ENCODE results near the gene CEP135. TPM values are rescaled to one million over a fixed set of nuclear protein-coding genes. Genes with fewer than 3 reads are reported as not detected.
A peak's percentile ranks its signal among the peaks of the same experiment; 100 is the strongest.

Gene CEP135
- total RNA-seq = 10.1 and 10.3 TPM in 2 replicates

- peak; percentile 92 for DNase-seq (ENCODE audit: insufficient read length, low spot score, missing footprints)
- peak; percentile 85 for TF ChIP-seq CTCF (IDR thresholded peaks at IDR 0.05; ENCODE audit: extremely low read depth, low read depth, low read length)
- Histone ChIP-seq H3K27ac (ENCODE audit: low read depth, low read length) (peak within 1 kb of the TSS; percentile 92), H3K4me3 (ENCODE audit: insufficient read depth, low read length) (peak within 1 kb of the TSS; percentile 78), H2AFZ (ENCODE audit: low read length) (peak within 1 kb of the TSS; percentile 91), H3K4me2 (ENCODE audit: insufficient read depth, low read length) (peak within 1 kb of the TSS; percentile 93), H4K20me1 (ENCODE audit: insufficient read depth, low read length) (no peaks in the 10 kb centered on the region), H3K9me3 (ENCODE audit: low read depth, low read length) (no peaks in the 10 kb centered on the region), H3K4me1 (ENCODE audit: insufficient read depth, low read length) (peaks cover 24% of the 10 kb centered on the region), H3K36me3 (ENCODE audit: insufficient read depth, low read length) (peaks cover 8% of the 10 kb centered on the region), H3K27me3 (ENCODE audit: insufficient read depth, low read length) (no peaks in the 10 kb centered on the region), H3K79me2 (ENCODE audit: insufficient read depth, low read length) (peaks cover 44% of the 10 kb centered on the region)
These were observed at the start of gene CEP135 for GRCh38 chr4:55948726-55949481. CEP135 (plus strand) TSS chr4:55948945; CDS start chr4:55952131, 3,186 bp downstream.

GRCh38 chr4:55902677-55903076 is 46.1 kb upstream of the CEP135 start:
- Histone ChIP-seq H3K27me3 (ENCODE audit: insufficient read depth, low read length) (no peaks in the 10 kb centered on the region), H3K79me2 (ENCODE audit: insufficient read depth, low read length) (no peaks in the 10 kb centered on the region), H2AFZ (ENCODE audit: low read length) (no peak overlapping the region), H3K27ac (ENCODE audit: low read depth, low read length) (no peak overlapping the region), H3K4me1 (ENCODE audit: insufficient read depth, low read length) (peaks cover 5% of the 10 kb centered on the region), H3K9me3 (ENCODE audit: low read depth, low read length) (no peaks in the 10 kb centered on the region), H4K20me1 (ENCODE audit: insufficient read depth, low read length) (no peaks in the 10 kb centered on the region), H3K4me2 (ENCODE audit: insufficient read depth, low read length) (no peak overlapping the region), H3K36me3 (ENCODE audit: insufficient read depth, low read length) (peaks cover 8% of the 10 kb centered on the region), H3K4me3 (ENCODE audit: insufficient read depth, low read length) (no peak overlapping the region)
- no peak for TF ChIP-seq CTCF (IDR thresholded peaks at IDR 0.05; ENCODE audit: extremely low read depth, low read depth, low read length)
- DNase-seq (ENCODE audit: insufficient read length, low spot score, missing footprints) = no peak

- TF ChIP-seq CTCF (IDR thresholded peaks at IDR 0.05; ENCODE audit: extremely low read depth, low read depth, low read length) = no peak
- peaks cover 5% of the 10 kb centered on the region for H3K4me1 ChIP-seq (ENCODE audit: insufficient read depth, low read length)
These were observed 45.2 kb upstream of the CEP135 start for GRCh38 chr4:55903577-55903976.

GRCh38 chr4:55904576-55904975 is 44.2 kb upstream of the CEP135 start:
- Histone ChIP-seq H3K27me3 (ENCODE audit: insufficient read depth, low read length) (no peaks in the 10 kb centered on the region), H3K4me3 (ENCODE audit: insufficient read depth, low read length) (no peak overlapping the region), H4K20me1 (ENCODE audit: insufficient read depth, low read length) (no peaks in the 10 kb centered on the region), H3K27ac (ENCODE audit: low read depth, low read length) (no peak overlapping the region), H3K4me1 (ENCODE audit: insufficient read depth, low read length) (peaks cover 5% of the 10 kb centered on the region), H2AFZ (ENCODE audit: low read length) (no peak overlapping the region), H3K4me2 (ENCODE audit: insufficient read depth, low read length) (no peak overlapping the region), H3K9me3 (ENCODE audit: low read depth, low read length) (no peaks in the 10 kb centered on the region), H3K79me2 (ENCODE audit: insufficient read depth, low read length) (no peaks in the 10 kb centered on the region), H3K36me3 (ENCODE audit: insufficient read depth, low read length) (peaks cover 7% of the 10 kb centered on the region)
- TF ChIP-seq CTCF (IDR thresholded peaks at IDR 0.05; ENCODE audit: extremely low read depth, low read depth, low read length) = no peak
- peak; percentile 3 for DNase-seq (ENCODE audit: insufficient read length, low spot score, missing footprints)

More at GRCh38 chr4:55903577-55903976, 45.2 kb upstream of the CEP135 start:
- Histone ChIP-seq H3K36me3 (ENCODE audit: insufficient read depth, low read length) (peaks cover 8% of the 10 kb centered on the region), H2AFZ (ENCODE audit: low read length) (no peak overlapping the region), H3K4me2 (ENCODE audit: insufficient read depth, low read length) (no peak overlapping the region), H4K20me1 (ENCODE audit: insufficient read depth, low read length) (no peaks in the 10 kb centered on the region), H3K9me3 (ENCODE audit: low read depth, low read length) (no peaks in the 10 kb centered on the region), H3K27me3 (ENCODE audit: insufficient read depth, low read length) (no peaks in the 10 kb centered on the region), H3K79me2 (ENCODE audit: insufficient read depth, low read length) (no peaks in the 10 kb centered on the region), H3K4me3 (ENCODE audit: insufficient read depth, low read length) (no peak overlapping the region), H3K27ac (ENCODE audit: low read depth, low read length) (no peak overlapping the region)
- no peak for DNase-seq (ENCODE audit: insufficient read length, low spot score, missing footprints)

Data from osteoblast (primary cell).